ENCODE results near the gene MCC.

DNA sequence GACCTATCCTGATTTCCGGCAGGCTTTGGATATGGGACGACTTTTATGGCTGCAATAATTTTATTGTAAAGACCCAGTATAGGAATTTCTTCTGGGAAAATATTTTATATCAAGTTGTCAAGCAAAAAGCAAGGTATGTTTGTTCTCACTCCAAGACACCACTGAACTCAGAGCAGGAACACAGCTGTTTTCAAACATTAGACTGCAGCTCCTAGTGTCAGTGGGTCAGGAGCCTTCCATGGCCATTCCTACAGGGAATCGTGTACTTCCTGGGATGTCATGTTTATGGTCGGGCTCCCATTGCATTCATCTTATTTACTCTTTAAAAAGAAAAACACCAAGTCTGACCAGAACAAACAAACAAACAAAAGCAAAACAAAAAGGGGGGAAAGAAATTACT lies 278.8 kb downstream of the MCC start:
- TF ChIP-seq POLR2AphosphoS5 (IDR thresholded peaks at IDR 0.05; ENCODE audit: low read depth, low read length) = no peak
- TF ChIP-seq POLR2A (IDR thresholded peaks at IDR 0.05; ENCODE audit: low read depth, low read length) = no peak
- no peak for TF ChIP-seq SPI1 (IDR thresholded peaks at IDR 0.05; ENCODE audit: low read depth, low read length)

Measured in GM12891 (cell line).